H1 (cell line): Measurements from ENCODE around the gene C5orf52. TPM values are rescaled to one million over a fixed set of nuclear protein-coding genes. Genes with fewer than 3 reads are reported as not detected.

ENCODE experiments used
- POU5F1 ChIP-seq: IDR thresholded peaks from 2 replicates; pipeline ENCODE4 v1.6.1; 2011; ENCODE audit warnings: low read depth, mild to moderate bottlenecking, low read length, moderate library complexity
- polyA plus RNA-seq, 7 experiments: library from polyadenylated mRNA; depleted of rRNA in 3 of 7; stranded (reverse) in 5 of 7; unstranded in 2 of 7; fragments of >200 nt in 5 of 7; fragments of 200-250 nt in 2 of 7; gene quantifications; 1 replicate in 5 of 7; 2 replicates in 1 of 7; 4 replicates in 1 of 7; pipeline versions ENCODE4 v1.2.1 to v1.2.3, GENCODE V29; 2011 to 2013; ENCODE audit warnings: missing spikeins in 2 of 7, mixed read lengths in 2 of 7
- total RNA-seq: library from RNA; stranded (reverse); fragmentation: NEBNext Ultra II Directional; extraction: Animal tissue kit (Norgen Biotek cat#: 25700); gene quantifications from 2 replicates; pipeline ENCODE4 v1.2.1, GENCODE V29; 2021
- TF ChIP-seq, protein P1 (sequence below): IDR thresholded peaks from 2 replicates; pipeline ENCODE4 v1.6.1; 2012; ENCODE audit warnings: inconsistent platforms

The C5orf52 gene
- total and polyA plus RNA-seq, 2 of the 8 experiments (the other 6 are each of a cell fraction or from before 2014, with no cell fraction given): not detected

DNA sequence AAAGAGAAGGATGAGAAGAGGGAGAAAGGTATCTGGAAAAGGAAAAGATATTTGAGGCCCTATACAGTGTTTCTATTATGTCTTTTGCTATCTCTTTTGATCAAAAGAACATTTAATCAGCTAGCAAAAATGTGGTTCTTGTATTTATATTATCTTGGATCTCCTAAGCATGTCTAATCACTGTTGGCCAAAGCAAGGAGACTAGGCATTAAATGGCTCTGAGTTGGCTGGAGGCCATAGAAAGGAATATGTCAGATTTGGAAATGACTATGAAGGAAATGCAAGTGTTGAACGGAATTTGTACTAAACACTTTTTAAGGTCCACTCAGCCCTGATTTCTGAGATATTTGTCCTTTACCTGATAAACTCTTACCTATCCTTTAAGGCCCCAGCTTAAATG lies 37.5 kb downstream of the C5orf52 start (continued):
- no peak for TF ChIP-seq POU5F1
- TF ChIP-seq, protein P1, sequence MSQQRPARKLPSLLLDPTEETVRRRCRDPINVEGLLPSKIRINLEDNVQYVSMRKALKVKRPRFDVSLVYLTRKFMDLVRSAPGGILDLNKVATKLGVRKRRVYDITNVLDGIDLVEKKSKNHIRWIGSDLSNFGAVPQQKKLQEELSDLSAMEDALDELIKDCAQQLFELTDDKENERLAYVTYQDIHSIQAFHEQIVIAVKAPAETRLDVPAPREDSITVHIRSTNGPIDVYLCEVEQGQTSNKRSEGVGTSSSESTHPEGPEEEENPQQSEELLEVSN: no peak
